GM03348 (cell line): Measurements from ENCODE around the gene ZBED4.

Experiments
- DNase-seq: peaks from one replicate; pipeline ENCODE4 v3.0.0; 2012; ENCODE audit warnings: low spot score

ZBED4 gene

DNA sequence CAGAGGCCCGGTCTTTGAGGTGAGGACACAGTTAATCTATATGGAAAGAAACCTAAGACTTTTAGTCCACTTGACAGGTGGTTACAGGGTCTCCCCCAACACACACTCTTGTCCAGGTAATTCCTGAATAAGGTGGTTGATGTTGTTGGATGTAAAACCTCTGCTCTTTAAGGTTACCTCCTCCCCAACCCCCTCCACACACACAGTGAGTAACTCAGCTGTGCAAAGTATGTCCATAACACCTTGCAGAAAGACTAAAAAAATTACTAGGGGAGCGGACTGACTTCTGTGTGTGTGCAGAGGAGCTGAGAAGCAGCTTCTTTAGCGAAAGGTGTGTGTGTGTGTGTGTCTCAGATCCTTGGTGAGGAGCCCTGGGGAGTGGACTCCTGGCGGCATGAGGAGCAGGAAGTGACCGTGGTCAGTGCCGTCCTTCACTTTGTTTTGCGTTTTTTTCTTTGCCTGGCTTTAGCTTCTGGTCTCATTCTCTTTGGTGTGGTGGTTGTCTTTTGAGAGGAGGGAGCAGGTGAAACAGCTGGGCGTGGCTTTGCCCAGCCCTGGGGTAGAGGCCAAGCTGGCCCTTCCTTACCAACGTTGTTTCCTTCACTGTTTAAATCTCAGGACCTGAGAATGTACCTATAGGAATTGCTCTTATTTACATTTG, 1.7 kb downstream of the ZBED4 start:
- DNase-seq = no peak

DNA sequence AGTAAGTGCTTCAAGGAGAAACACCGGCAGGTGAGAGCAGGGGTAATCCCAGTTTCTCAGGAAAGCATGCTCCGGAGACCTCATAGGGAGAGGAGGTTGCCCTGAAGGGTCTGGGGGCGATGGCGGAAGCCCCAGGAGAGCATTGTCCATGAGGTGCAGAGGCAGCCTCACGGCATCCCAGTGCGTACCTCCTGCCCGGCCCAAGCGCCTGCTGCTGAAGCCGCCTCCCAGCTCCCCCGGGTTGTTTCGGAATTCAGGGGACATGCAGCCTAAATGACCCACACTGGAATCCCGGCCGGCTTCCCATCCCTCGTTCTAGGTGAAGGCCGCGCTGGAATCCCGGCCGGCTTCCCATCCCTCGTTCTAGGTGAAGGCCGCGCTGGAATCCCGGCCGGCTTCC, 2.7 kb downstream of the ZBED4 start:
- DNase-seq = no peak

DNA sequence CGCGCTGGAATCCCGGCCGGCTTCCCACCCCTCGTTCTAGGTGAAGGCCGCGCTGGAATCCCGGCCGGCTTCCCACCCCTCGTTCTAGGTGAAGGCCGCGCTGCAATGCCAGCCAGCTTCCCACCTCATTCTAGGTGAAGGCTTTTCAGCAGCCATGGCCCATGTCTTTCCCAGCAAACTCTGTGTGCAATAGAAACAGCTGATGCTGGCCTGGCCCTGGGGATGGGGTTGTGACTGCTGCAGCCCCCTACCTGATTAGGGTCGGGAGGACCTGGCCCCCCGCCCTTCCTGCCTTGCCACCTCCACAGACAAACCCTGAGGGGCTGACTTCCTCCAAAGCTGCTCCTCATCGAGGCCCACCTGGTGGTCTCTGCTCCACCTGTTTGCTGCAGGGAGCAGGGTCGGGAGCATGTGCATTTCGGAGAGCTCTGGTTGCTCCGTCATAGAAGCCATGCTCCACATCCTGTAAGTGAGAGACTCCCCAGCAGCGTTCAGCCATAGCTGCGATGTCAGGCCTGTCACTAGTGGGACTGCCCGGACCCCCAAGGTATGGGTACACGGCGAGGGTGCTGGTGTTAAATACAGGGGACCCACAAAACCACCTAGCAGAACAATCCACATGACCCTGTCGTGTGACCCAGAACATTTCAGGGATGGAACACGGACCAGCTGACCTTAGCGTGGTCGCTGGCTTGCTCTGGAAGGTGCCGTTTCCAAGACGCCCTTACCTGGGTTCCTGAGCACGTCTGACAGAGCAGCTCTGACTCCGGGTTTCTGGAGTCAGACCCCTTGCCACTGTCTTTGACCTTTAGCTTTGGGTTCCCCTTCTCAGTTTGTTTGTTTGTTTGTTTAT, 3.3 kb downstream of the ZBED4 start:
- no peak for DNase-seq

DNA sequence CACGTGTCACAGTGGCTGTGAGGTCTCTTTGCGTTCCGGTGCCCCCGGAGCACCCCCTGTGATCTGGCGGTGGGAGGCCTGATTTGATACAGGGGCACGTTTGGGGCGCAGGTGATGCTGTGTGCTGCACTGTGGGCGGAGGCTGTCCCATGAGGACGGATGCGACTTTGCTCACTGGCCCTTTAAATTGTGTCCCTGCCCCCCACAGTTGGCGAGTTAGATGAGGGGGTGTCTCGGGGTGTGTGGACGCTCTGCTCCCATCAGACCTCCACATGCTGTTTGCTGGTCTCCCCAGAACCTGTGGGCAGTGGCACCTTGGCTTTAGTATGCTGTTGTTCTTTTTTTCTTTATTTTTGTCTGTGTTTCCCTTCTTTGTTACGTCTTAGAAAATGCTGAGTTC, 5.2 kb downstream of the ZBED4 start:
- DNase-seq = no peak

DNA sequence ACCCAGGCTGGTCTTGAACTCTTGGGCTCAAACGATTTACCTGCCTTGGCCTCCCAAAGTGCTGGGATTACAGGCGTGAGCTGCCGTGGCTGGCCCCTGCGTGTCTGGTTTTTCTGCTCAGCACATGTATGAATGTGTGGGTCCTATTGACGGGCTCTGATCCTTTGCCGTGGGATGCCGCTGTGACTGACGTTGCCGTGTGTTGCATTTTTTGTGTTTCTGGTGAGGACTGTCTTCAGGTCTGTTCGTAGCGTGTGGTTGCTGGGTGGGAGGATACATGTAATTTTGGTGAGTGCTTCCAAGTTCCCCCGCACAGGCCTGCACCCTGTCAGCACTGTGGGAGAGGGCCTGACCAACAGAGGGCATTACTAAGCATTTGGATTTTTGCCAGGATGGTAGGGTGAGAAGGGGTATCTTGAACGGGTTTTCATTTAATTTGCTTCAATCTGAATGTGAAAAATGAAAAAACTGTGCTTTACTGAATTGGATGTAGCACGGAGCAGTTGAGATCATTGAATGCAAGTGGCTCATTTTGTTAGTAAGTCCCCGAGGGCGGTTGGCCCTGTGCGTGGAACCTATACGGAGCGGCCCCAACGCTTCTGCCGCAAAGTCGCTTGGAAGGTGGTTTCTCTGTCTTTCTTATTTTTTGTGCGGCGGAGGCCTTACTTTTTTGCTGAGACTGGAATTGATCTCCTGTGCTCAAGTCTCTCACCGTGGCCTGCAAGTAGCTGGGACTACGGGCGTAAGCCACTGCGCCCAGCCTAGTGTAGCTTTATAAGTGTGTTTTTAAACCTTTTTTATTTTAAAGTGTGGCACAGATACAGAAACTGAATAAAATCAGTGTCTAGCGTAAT, 8.2 kb downstream of the ZBED4 start:
- no peak for DNase-seq

DNA sequence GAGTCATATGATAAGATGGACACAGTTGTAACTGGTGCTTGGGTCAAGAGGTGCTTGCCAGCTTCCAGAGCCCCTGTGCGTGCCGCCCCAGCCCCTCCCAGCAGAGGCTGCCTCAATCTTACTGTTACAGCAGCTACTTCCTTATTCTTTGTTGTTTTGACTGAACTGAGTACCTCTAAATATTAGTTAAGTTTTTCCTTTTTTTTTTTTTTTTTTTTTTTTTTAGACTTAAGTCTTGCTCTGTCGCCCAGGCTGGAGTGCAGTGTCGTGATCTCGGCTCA, 8.8 kb downstream of the ZBED4 start:
- no peak for DNase-seq

DNA sequence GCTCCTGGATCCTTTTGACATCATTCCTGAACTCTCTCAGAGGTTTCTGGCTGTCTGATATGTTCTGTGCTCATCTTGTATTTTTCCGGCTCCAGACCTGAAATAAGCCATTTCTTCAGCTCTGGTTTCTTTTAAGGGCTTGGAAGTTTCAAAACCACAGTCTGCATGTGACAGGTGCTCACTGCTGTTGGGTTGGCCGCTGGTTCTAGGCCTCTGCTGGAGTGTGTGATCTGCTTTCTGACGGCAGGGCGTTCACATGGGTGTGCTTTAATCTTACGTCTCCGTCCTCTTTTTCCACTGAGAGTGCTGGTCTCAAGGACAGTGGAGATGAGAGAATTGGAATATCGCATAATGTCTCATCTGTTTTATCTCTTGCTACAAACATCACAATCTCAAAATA, 10.3 kb downstream of the ZBED4 start:
- DNase-seq = no peak

DNA sequence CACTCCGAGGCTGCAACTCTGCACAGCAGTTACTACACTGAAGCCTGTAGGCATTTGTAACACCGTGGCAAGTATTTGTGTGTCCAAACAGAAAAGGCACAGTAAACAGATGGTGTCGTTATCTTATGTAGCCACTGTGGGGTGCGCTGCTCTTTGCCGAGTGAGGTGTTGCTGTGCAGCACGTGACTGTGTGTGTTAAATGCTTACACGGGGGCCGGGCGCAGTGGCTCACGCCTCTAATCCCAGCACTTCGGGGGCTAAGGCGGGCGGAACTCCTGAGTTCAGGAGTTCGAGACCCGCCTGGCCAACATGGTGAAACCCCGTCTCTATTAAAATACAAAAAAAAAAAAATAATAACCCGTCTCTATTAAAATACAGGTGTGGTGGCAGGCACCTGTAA, 11.5 kb downstream of the ZBED4 start:
- no peak for DNase-seq

DNA sequence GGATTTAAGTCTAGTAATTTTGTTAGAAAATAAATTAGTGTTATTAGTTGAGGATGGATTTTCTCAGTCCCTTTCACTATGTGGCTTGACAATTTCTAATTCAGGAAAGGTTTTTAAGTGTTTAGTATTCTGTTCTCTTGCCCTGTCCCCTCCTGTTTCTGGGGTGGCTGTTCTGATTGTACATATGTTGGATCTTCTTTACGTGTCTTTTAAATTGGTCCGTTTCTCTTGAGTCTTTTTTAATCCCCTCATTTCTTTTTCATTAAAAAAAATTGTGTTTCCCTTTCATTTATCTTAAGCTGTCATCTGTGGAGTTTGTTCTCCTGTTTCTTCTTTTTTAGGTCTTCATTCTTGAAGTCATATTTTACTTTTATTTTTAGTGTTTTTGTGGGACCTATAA, 12.5 kb downstream of the ZBED4 start:
- no peak for DNase-seq

DNA sequence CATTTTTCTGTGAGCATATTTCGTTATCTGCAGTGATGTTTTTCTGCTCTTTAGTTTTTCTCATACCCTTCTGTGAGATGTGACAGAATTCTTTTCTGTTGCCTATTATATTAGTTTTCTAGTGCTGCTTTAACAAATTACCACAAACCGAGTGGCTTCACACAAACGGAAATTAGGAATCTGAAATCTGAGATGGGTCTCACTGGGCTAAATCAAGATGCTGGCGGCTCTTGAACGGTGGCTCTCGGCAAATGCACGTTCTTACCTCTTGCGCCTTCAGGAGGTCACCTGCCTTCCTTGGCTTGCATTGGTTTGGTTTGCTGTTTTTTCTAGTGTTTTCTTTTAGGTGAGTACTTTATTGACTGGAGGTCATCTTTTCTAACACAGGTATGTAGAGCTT, 13.0 kb downstream of the ZBED4 start:
- no peak for DNase-seq

DNA sequence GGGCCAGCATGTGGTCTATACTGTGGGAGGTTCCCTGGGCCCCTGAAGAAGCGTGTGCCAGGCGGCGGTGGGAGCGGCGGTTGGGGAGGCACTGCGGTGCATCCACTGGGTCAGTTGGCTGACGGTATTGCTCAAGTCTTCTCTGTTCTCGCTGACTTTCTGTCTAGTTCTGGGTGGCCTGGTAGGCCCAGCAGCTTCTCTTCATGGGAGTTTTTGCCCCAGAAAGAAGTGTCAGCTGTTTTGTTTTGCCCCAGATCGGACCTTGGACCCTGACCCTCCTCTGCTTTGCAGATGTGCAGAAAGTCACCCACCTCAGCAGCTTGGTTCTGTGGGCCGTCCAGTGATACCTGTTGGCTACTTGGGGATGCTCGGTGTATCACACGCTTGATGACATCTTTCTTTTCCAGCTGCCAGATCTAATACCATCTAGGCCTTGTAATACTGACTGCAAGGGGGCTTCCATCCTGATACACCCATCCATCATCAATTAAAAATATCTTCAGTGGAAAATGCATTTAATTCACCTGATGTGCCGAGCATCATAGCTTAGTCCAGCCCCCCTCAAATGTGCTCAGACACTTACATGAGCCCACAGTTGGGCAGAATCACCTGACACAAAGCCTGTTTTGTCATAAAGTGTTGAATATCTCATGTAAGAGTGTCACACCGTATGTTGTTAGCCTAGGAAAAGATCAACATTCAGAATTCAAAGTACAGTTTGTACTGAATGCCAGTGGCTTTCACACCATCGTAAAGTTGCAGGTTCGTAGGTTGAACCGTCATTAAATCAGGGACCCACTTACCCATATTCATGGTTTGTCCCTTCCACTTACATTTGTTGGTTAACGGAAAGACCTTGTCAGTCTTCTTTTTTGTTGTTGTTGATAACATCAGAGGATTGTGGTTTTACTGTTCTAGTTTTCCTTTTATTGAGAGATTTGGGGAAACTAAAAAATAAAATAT, 13.9 kb downstream of the ZBED4 start:
- no peak for DNase-seq

DNA sequence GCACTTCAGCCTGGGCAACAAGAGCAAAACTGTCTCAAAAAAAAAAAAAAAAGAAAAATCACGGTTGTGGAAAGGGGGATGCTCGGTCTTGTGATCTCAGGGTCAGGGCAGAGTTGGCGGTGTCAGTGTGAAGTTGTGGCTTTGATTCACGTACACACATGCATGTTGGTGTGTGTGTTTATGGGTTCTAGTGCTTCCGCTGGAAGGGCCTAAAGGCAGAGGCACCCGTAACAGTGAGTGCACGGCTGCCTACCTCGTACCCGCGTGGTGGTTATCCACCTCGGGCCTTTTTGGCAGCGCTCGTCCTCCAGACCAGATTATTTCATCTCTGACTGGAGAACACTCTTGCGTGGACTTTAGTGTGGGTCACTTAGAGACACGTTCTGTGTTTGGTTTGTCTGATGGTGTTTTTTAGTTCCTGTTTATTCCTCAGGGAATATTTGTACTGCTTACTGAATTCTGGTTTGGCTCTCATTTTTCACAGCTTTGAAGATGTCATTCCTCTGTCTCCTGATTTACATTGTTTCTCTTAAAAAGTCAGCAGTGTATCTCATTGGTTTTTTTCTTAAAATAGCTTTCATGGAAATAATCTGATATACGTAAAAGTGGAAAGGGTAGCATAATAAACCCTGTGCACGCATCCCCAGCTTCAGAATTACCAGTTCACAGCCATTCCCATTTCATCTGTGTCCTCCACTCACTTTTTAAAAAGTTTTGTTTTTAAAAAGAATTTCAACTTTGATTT, 15.6 kb downstream of the ZBED4 start:
- no peak for DNase-seq

DNA sequence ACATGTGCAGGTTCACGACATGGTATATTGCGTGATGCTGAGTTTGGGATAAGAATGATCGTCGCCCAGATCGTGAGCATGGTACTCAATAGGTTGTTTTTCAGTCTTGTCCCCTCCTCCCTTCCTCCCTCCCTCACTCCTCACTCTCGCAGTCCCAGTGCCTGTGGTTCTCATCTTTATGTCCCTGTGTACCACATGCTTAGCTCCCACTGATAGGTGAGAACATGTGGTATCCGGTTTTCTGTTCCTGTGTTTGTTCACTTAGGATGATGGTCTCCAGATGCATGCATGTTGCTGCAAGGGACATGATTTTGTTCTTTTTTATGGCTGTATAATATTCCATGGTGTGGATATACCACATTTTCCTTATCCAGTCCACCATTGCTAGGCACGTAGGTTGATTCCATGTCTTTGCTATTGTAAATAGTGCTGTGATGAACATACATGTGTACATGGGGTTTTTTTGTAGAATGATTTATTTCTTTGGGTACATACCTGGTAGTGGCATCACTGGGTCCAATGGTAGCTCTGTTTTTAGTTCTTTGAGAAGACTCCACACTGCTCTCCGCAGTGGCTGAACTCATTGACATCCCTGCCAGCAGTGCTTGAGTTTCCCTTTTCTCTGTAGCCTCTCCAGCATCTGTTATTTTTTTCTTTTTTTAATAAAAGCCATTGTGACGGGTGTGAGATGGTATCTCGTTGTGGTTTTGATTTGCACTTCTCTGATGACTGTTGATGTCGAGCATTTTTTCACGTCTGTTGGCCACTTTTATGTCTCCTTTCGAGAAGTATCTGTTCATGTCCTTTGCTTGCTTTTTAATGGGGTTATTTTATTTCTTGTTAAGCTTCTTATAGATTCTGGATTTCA, 16.4 kb downstream of the ZBED4 start:
- no peak for DNase-seq

DNA sequence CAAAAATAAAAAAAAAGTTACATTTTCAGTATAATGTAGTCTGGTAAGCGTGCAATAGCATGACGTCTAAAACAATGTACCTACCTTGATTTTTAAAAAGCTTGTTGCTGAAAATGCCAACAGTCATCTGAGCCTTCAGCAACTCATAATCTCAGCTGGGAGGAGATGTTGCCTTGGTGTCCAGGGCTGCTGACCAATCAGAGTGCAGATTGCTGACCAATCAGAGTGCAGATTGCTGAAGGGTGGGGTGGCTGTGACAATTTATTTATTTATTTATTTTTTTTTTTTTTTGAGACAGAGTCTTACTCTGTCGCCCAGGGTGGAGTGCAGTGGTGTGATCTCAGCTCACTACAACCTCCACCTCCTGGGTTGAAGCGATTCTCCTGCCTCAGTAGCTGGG, 17.8 kb downstream of the ZBED4 start:
- DNase-seq = no peak

DNA sequence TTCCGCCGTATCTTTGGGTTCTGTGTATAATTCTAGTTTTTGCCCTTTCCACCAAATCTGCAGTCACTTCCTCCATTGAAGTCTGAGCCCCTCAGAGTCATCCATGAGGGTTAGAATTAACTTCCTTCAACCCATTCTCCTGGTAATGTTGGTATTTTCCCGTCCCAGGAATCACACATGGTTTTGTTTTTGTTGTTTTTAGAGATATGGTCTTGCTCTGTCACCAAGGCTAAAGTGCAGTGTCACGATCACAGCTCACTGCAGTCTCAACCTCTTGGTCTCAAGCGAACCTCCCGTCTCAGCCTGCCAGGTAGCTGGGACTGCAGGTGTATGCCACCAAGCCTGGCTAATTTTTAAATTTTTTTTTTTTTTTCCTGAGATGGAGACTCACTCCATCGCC, 18.7 kb downstream of the ZBED4 start:
- no peak for DNase-seq

DNA sequence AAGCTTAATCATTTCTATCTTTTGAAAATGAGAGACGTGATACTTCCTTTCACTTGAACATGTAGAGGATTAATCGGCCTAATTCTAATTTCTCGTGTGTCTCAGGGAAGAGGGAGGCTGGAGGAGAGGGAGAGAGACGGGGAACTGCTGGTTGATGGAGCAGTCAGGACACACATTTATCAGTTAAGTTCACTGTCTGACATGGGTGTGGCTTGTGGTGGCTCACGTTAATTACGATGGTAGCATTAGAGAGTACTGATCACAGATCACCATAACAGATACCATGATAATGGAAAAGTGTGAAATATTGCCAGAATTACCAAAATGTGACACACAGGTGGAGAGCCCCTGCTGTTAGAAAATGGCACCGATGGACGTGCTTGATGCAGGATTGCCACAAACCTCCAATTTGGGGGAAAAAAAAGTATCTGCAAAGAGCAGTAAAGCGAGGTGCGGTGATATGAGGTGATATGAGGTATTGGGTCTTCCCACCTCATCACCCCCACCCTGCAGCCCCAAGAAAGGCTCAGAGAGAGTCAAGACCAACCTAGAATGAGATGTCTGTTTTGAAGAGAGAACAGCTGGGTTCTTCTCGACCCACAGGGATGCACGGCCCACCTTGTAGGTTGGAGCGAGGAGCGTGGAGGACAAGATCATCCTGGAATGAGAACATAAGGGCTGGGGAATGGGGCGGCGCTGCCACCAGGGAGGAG, 19.7 kb downstream of the ZBED4 start:
- no peak for DNase-seq

DNA sequence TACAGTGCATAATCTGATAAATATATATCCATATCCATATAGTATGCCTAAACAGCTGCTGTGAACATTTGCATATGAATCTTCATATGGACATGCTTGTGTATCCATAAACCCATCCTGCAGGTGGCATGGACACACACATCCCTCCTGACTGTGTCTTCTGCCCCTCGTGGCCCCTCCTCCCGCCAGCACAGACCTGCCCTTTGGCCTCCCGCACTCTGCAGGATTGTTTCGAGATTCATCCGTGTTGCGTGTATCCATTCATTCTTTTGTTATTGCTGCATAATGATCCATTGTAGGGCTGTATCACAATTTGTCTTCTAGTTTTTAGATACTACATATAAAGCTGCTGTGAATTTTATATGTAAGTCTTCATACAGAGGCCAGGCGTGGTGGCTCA, 24.0 kb downstream of the ZBED4 start:
- DNase-seq = no peak

DNA sequence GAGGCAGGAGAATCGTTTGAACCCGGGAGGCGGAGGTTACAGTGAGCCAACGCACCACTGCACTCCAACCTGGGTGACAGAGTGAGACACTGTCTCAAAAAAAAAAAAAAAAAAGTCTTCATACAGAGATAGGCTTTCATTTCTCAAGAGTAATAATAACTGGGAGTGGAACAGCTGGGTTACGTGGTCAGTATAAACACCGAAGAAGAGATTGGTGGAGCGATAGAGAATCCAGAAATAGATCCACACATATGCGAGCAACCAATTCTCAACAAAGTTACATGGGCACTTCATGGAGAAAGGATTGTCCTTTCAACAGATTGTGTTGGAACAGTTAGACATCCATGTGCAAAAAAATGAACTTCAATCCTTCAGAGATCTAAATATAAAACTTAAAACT, 24.6 kb downstream of the ZBED4 start:
- no peak for DNase-seq

DNA sequence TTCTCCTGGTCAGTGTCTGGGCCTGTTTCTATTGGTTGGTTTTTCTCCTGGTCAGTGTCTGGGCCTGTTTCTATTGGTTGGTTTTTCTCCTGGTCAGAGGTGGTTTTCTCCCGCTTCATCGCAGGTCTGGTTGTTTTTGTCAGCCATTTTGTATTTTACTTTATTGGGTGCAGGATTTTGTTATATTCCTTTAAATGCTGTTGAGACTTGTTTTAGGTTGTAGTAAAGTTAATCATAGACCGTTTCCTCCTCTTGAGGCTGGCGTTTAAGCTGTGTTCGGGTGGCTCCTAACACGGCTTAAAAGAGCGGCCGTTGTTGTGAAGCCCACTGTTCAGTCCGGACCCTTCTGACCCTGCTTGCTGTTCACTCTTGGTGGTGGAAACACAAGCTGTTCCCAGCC, 26.2 kb downstream of the ZBED4 start:
- no peak for DNase-seq

DNA sequence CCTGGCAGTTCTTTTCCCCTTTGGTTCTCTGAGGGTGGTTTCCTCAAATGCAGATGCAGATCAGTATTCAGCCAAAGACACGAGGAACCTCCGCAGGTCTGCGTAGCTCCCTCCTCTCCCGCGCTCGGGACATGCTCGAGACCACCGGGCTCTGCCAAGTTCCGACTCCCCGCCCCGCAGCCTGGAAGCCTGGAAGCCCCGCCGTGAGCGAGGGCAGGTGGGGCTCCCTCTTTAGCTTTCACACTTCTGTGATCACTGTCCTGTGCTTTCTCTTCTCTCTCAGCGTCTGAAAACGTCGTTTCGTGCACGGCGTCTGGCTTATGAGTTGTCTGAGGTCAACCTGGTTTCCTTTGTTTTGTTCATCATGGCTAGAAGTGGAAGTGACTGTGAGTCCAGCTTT, 26.6 kb downstream of the ZBED4 start:
- DNase-seq = no peak
